GM12872 (cell line): Measurements from ENCODE around the gene NUBPL.

Experiments
- CTCF ChIP-seq: IDR thresholded peaks from 3 replicates; pipeline ENCODE4 v1.5.1; 2011; ENCODE audit warnings: low read depth, mild to moderate bottlenecking, low read length, moderate library complexity; ENCODE audit not compliant: insufficient read depth

NUBPL gene

GRCh38 chr14:31578266-31578665, 17.1 kb downstream of the NUBPL start:
- TF ChIP-seq CTCF, result no peak

GRCh38 chr14:31578792-31579501, 17.7 kb downstream of the NUBPL start:
- no peak for TF ChIP-seq CTCF

- TF ChIP-seq CTCF, result no peak
These were observed 19.0 kb downstream of the NUBPL start for GRCh38 chr14:31580234-31580633.

- no peak for TF ChIP-seq CTCF
These were observed 21.1 kb downstream of the NUBPL start for GRCh38 chr14:31582286-31582691.

GRCh38 chr14:31582836-31583452, 21.7 kb downstream of the NUBPL start:
- no peak for TF ChIP-seq CTCF

- no peak for TF ChIP-seq CTCF
These were observed 29.0 kb downstream of the NUBPL start for GRCh38 chr14:31590206-31590605.

- no peak for TF ChIP-seq CTCF
These were observed 30.9 kb downstream of the NUBPL start for GRCh38 chr14:31592122-31592521.
